Type B pancreatic cell (in vitro differentiated cells): ENCODE measurements around the gene DNASE1. TPM values are rescaled to one million over a fixed set of nuclear protein-coding genes. Genes with fewer than 3 reads are reported as not detected.

Experiments
- DNase-seq: peaks from one replicate; pipeline ENCODE4 v3.0.0; 2021; ENCODE audit warnings: mixed read lengths; ENCODE audit not compliant: unreplicated experiment; ENCODE audit errors: extremely low spot score
- H3K27ac Mint-ChIP-seq: 2 replicates; pipeline ENCODE4 v1.8.0; 2021; ENCODE audit warnings: mild to moderate bottlenecking, mixed read lengths
- H3K27me3 Mint-ChIP-seq: 2 replicates; pipeline ENCODE4 v1.8.0; 2021; ENCODE audit warnings: mixed read lengths
- H3K36me3 Mint-ChIP-seq: 2 replicates; pipeline ENCODE4 v1.8.0; 2021; ENCODE audit warnings: mixed read lengths
- H3K4me1 Mint-ChIP-seq: one replicate; pipeline ENCODE4 v1.8.0; 2021; ENCODE audit warnings: mixed read lengths; ENCODE audit not compliant: unreplicated experiment
- H3K4me3 Mint-ChIP-seq: 2 replicates; pipeline ENCODE4 v1.8.0; 2021; ENCODE audit warnings: mild to moderate bottlenecking, mixed read lengths
- H3K9me3 Mint-ChIP-seq: 2 replicates; pipeline ENCODE4 v1.8.0; 2021; ENCODE audit warnings: mixed read lengths
- CTCF ChIP-seq: fragments of 200-600 bp; sonication (generic); conservative IDR thresholded peaks from 2 replicates; pipeline ENCODE4 v1.5.0; 2021; ENCODE audit warnings: antibody characterized with exemption, mild to moderate bottlenecking
- total RNA-seq: library from RNA; stranded (reverse); gene quantifications from 2 replicates; pipeline ENCODE4 v1.2.1, GENCODE V29; 2021; ENCODE audit warnings: low replicate concordance

Gene DNASE1
- total RNA-seq, 1 donor from 2014 or later: 44.8 TPM

- H3K4me3 Mint-ChIP-seq: no peak overlapping the region
- H3K27ac Mint-ChIP-seq: no peak overlapping the region
- TF ChIP-seq CTCF: no peak
- H3K9me3 Mint-ChIP-seq: no peaks in the 10 kb centered on the region
- no peaks in the 10 kb centered on the region for H3K4me1 Mint-ChIP-seq
- no peaks in the 10 kb centered on the region for H3K27me3 Mint-ChIP-seq
- peaks cover 13% of the 10 kb centered on the region for H3K36me3 Mint-ChIP-seq
- no peak for DNase-seq
These were observed 14.1 kb downstream of the DNASE1 start for GRCh38 chr16:3668626-3669025.

- no peak for DNase-seq
- TF ChIP-seq CTCF: no peak
- no peaks in the 10 kb centered on the region for H3K4me1 Mint-ChIP-seq
- no peak overlapping the region for H3K27ac Mint-ChIP-seq
- H3K9me3 Mint-ChIP-seq: no peaks in the 10 kb centered on the region
- H3K36me3 Mint-ChIP-seq: peaks cover 13% of the 10 kb centered on the region
- no peaks in the 10 kb centered on the region for H3K27me3 Mint-ChIP-seq
- H3K4me3 Mint-ChIP-seq: no peak overlapping the region
These were observed 14.6 kb downstream of the DNASE1 start for GRCh38 chr16:3669082-3669481.

GRCh38 chr16:3670711-3671110 is 16.2 kb downstream of the DNASE1 start:
- Mint-ChIP-seq H3K4me3 (no peak overlapping the region), H3K9me3 (no peaks in the 10 kb centered on the region), H3K27me3 (no peaks in the 10 kb centered on the region), H3K4me1 (no peaks in the 10 kb centered on the region), H3K36me3 (peaks cover 13% of the 10 kb centered on the region), H3K27ac (no peak overlapping the region)
- no peak for TF ChIP-seq CTCF
- no peak for DNase-seq

- Mint-ChIP-seq H3K27ac (no peak overlapping the region), H3K36me3 (peaks cover 13% of the 10 kb centered on the region), H3K27me3 (no peaks in the 10 kb centered on the region), H3K4me1 (no peaks in the 10 kb centered on the region), H3K9me3 (no peaks in the 10 kb centered on the region), H3K4me3 (no peak overlapping the region)
- no peak for TF ChIP-seq CTCF
- DNase-seq: no peak
These were observed 16.9 kb downstream of the DNASE1 start for GRCh38 chr16:3671424-3671823.

GRCh38 chr16:3672571-3673041 is 18.1 kb downstream of the DNASE1 start:
- Mint-ChIP-seq H3K36me3 (peaks cover 8% of the 10 kb centered on the region), H3K4me1 (no peaks in the 10 kb centered on the region), H3K4me3 (no peak overlapping the region), H3K27ac (no peak overlapping the region), H3K9me3 (no peaks in the 10 kb centered on the region), H3K27me3 (no peaks in the 10 kb centered on the region)
- no peak for TF ChIP-seq CTCF
- DNase-seq: no peak

GRCh38 chr16:3673201-3673600 is 18.7 kb downstream of the DNASE1 start:
- Mint-ChIP-seq H3K9me3 (no peaks in the 10 kb centered on the region), H3K4me1 (no peaks in the 10 kb centered on the region), H3K4me3 (no peak overlapping the region), H3K36me3 (peaks cover 8% of the 10 kb centered on the region), H3K27ac (no peak overlapping the region), H3K27me3 (no peaks in the 10 kb centered on the region)
- TF ChIP-seq CTCF: no peak
- no peak for DNase-seq
